Stimulated activated CD4-positive, alpha-beta T cell treated with anti-CD3 and anti-CD28 coated beads, Interleukin-15, amount 100 ng/mL, for 48 hours (primary cell): Measurements from ENCODE around the gene AGPAT2.

Source experiments
- DNase-seq, 2 donors: peaks; one replicate each; pipeline ENCODE4 v3.0.0-alpha.2; 2020; ENCODE audit warnings: low read depth in 2 of 2

The AGPAT2 gene

GRCh38 chr9:136673088-136673974, 13.9 kb downstream of the AGPAT2 start:
- DNase-seq = no peak

- no peak for DNase-seq
These were observed 14.7 kb downstream of the AGPAT2 start for GRCh38 chr9:136672431-136673087.

- peak in 1 of 2 donors; percentile 27 for DNase-seq
These were observed 15.4 kb downstream of the AGPAT2 start for GRCh38 chr9:136671646-136672430.

GRCh38 chr9:136671254-136671614, 16.0 kb downstream of the AGPAT2 start:
- DNase-seq = no peak

GRCh38 chr9:136670576-136671253, 16.5 kb downstream of the AGPAT2 start:
- DNase-seq = no peak

- no peak for DNase-seq
These were observed 17.3 kb downstream of the AGPAT2 start for GRCh38 chr9:136669791-136670464.

GRCh38 chr9:136668983-136669790, 18.1 kb downstream of the AGPAT2 start:
- DNase-seq = no peak

GRCh38 chr9:136667940-136668760, 19.1 kb downstream of the AGPAT2 start:
- DNase-seq = no peak

GRCh38 chr9:136667214-136667939, 19.9 kb downstream of the AGPAT2 start:
- DNase-seq = no peak

- no peak for DNase-seq
These were observed 20.7 kb downstream of the AGPAT2 start for GRCh38 chr9:136666372-136667213.

- peak in 1 of 2 donors; percentile 10 for DNase-seq
These were observed 21.4 kb downstream of the AGPAT2 start for GRCh38 chr9:136665704-136666371.

- DNase-seq = peak in 1 of 2 donors; percentile 11
These were observed 22.1 kb downstream of the AGPAT2 start for GRCh38 chr9:136665111-136665703.

GRCh38 chr9:136664000-136664915, 23.0 kb downstream of the AGPAT2 start:
- no peak for DNase-seq

GRCh38 chr9:136662656-136663581, 24.3 kb downstream of the AGPAT2 start, which contains the start of gene EGFL7:
Gene EGFL7, plus strand, starts transcription at chr9:136662916. Its CDS starts 5,367 bp downstream, at chr9:136668283.
- no peak for DNase-seq

- DNase-seq = no peak
These were observed 25.0 kb downstream of the AGPAT2 start for GRCh38 chr9:136662326-136662655.
